CD4-positive, alpha-beta T cell treated with Interleukin-21 for 1 hour (primary cell): Measurements from ENCODE around the gene DOCK1.

Source experiments
- DNase-seq: peaks from one replicate; pipeline ENCODE4 v3.0.0-alpha.2; 2020

Gene DOCK1

GRCh38 chr10:127374901-127375300, 469.7 kb downstream of the DOCK1 start:
- no peak for DNase-seq

- DNase-seq = no peak
Measured at GRCh38 chr10:127375461-127375860, 470.2 kb downstream of the DOCK1 start.

- DNase-seq = no peak
Measured at GRCh38 chr10:127376071-127376470, 470.8 kb downstream of the DOCK1 start.

DNA sequence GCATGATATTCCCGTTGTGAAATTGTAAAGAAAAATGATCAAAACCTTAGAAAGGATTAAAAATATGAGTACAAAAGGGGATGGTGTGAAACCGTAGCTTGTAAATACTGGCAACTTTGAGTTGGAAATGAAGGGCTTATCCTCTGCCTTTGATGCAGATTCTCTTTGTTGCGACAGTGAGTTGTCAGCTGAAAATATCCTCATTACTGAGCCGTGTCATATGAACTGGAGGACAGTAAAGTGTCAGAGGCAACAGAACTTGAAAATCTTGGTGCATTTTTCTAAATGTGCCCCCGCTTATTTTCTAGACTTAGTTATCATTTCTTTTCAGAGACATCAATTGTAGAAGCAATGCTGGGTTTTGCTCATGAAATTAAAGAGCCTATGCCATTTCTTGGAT, 473.4 kb downstream of the DOCK1 start:
- no peak for DNase-seq

- no peak for DNase-seq
Measured at GRCh38 chr10:127384532-127384931, 479.3 kb downstream of the DOCK1 start.

DNA sequence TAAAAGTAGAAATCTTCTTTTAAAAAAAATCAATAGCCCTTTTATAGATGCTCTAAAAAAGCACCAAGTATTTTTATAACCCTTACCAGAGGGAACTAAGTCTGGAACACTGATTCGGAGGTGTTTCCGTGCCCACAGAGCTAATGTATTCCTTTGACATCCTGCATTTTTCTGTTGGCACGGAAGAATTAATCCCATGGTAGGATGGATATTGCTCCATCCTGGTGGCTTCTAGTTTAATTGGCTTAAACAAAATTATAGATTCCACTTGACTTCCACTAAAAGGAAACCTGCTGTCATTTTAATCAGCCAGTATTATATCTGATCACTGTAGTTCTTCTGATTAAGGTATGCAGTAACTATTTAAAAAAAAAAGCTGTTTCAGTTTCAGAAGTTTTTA, 479.8 kb downstream of the DOCK1 start:
- no peak for DNase-seq

- no peak for DNase-seq
Measured at GRCh38 chr10:127386606-127387327, 481.5 kb downstream of the DOCK1 start.

- DNase-seq = no peak
Measured at GRCh38 chr10:127391875-127392274, 486.6 kb downstream of the DOCK1 start.

DNA sequence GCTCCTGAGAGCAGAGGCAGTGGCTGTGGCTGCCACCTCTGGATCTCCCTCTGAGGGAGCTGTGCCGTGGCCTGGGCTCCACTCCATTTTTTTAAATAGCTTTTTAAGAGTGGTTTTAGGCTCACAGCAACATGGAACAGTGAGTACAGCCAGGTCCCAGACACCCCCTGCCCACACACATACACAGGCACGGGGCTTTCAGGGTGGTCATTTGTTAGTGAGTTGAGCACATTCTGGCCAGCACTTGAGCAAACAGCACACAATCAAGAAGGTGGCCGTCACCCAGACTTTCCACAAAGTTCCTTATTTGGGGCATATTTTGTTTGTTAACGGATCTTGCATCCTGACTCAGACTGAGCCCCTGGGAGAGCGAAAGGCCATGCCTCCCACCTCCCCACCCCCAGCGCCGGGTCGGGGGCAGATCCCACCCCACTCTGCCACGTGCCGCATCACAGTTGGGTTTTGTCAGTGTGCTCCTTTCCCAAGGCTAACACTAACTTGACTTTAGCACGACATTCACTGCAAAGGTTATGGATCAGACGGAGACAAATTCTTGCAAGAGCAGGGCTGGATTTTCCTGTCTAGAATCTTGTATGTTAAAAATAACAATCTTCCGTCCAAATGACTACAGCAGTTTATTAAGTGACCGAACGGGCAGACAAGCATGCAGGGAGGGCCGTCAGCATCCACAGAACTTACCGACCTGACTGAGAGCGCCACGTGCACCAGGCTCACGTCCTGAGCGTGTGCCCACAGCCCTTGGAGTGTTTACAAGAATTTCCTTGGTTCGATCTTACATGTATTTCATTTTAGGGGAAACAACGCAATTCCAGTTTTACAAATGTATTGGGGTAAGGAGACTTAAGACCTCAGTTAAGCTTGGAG, 487.4 kb downstream of the DOCK1 start:
- DNase-seq = no peak

- no peak for DNase-seq
Measured at GRCh38 chr10:127398140-127398970, 493.1 kb downstream of the DOCK1 start.

DNA sequence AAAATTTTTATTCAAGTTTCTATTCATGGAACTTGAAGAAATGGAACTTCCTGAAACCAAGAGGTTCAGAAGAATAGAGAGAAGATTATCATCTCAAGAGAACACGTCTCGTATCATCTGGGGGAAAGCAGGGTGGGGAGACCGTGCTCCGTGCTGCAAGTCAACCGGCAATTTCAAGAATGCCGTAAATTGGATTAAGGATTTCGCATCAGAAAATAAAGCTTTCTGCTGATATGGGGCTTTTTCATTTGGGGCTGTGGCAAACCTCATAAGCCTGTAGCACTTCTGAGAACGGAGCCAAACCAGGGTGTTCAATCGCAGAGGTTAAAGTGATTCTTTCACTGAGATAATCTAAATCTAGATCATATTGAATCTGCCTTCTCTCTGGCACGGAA, 493.7 kb downstream of the DOCK1 start:
- DNase-seq = no peak

GRCh38 chr10:127399668-127400067, 494.4 kb downstream of the DOCK1 start:
- DNase-seq = no peak

DNA sequence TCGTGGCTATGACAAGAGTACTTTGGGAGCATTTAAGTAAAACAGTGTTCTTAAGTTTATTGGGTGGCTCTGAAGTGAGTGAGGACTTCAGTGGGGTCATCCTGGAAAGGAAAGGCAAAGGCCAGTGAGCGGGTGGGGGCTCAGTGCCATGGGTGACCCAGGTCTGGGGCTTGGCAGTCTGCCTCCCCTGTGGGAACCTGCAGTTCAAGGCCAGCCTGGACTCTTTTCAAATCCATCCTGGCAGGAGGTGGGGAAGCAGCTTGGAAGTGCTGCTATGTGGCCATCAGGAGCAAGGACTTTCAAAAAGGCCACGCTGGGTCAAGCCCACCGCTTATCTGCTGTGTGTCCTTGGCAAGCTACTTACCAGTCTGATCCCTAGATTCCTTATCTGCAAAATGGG, 495.0 kb downstream of the DOCK1 start:
- DNase-seq = no peak

GRCh38 chr10:127402596-127403409, 497.6 kb downstream of the DOCK1 start:
- DNase-seq = no peak

GRCh38 chr10:127405221-127405620, 500.0 kb downstream of the DOCK1 start:
- no peak for DNase-seq

DNA sequence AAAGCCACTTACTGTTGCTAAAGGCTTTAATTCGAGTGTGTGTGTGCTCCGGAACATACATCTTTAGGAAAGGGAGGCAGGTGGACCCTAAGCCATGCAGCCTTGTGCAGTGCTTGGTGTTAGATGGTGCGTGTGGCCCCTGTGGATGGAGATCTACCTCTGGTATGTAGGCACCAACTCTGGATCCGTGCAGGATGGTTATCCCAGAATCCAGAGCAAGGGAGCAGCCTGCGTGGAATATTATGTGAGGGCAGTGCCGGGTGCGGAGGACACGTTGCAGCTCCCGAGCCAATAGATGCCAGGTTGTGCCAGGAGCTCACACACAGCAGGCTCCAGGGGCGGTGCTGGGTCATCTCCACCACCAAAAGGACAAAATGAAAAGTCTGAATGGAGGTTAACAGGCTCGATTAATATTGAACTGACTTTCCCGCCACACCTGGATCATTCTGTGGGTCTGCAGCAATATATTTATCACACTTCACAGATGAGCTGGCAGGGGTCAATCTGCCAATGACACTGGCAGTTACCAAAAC, 500.9 kb downstream of the DOCK1 start:
- DNase-seq = no peak

DNA sequence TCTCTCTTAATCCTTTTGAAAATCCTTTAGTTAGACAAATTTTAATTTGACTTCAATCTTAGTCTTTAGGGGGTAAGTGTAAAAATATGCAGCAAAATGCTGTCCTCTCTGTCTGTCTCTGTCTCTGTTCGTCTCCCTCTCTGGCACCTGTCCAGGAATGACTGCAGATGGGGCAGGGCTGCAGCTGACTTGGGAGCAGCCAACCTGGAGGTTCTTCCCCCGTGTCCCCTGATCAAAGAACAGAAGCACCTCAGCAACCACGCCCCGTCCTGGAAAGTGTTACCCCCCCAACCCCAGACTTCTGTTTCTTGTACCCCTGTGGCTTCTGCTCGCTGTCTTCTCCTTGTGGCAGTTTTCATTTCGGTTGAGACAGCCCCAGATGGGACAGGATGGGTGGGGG, 502.3 kb downstream of the DOCK1 start:
- no peak for DNase-seq

DNA sequence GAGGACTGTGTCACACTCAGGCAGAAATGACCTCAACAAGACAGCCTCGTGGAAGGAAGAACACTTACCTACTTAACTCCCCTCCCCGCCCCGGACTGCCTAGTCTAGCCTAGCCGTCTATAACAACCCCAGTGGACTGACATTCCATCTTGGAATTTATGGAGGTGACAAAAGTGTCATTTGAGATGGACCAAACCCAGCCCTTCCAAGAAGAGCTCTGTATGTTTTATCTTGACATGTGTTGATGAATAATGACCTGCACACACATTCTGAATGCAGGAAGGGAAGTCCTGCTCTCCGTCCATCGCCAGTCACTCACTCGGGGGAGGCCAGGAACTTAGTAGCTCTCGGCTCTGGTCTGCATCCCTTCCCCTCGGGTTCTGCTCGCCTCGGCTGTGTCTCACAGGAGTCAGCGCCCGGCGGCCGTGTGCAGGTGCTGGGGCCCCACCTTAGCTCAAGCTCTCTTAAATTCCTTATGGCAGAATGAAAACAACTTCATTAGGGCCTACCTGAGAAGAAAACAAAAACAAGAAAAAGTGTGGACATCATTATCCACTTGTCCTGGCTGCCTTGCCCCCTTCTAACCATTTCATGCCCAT, 503.0 kb downstream of the DOCK1 start:
- no peak for DNase-seq

DNA sequence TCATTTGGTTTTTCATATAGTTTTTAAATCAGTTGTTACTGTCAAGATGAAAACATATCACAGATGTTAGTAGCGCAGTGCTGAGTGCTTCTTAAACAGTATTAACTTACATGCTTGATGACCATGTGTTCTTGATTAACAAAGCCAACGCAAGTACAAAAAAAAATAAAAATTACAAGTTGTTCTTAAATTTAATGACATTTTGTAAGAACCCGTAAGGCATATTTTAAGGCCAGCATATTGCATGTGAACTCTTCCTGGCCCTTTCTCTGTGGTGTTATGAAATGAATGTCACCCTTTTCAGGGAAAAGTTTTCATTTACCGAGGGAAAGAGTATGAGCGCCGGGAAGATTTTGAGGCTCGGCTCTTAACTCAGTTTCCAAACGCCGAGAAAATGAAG, 503.5 kb downstream of the DOCK1 start:
- no peak for DNase-seq

GRCh38 chr10:127410030-127410429, 504.8 kb downstream of the DOCK1 start:
- DNase-seq = no peak

DNA sequence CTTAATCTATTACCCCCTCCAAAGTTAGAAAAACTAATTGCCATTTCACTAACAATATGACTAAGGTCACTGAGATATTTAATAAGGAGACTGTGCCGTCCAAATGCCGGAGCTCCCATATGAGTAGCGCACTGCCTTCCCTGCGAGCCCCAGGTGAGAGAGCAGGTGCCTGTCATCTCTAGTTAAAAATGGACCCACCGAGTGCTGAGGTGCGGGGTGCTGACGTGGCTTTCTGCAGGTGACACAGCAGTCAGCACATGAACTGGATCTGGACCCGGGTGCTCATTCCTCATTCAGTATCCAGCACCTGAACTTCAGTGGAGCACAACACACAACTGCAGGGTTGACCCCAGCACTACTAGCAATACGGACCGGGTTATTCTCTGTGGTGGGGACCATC, 505.8 kb downstream of the DOCK1 start:
- no peak for DNase-seq

DNA sequence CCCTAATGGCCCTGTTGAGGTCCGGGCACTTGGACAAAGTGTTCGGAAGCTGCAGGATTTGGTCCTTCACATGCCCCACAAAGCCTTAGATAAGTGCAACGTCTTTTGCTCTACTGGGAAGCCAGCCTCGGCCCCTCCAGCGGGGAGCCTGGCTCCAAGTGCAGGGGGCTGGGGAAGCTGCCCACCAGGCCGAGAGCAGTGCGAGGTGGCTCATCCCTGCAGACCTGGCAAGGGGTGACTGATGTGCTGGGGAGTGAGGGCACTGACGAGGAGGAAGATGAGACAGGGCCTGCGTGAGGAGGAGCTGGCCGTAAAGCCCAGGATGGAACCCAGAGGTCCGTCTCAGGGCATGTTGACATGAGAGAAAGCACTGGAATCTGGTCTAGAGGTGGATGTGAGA, 508.1 kb downstream of the DOCK1 start:
- DNase-seq = no peak
